GM19438 (cell line): Measurements from ENCODE around the gene NR2C2.

ENCODE experiments used
- ATAC-seq: cut with Tn5 transposase; IDR thresholded peaks from one replicate; pipeline ENCODE4 v1.9.1; 2021; ENCODE audit warnings: low read depth; ENCODE audit not compliant: unreplicated experiment

Gene NR2C2

GRCh38 chr3:15014606-15015328, 67.4 kb downstream of the NR2C2 start:
- ATAC-seq = no peak

DNA sequence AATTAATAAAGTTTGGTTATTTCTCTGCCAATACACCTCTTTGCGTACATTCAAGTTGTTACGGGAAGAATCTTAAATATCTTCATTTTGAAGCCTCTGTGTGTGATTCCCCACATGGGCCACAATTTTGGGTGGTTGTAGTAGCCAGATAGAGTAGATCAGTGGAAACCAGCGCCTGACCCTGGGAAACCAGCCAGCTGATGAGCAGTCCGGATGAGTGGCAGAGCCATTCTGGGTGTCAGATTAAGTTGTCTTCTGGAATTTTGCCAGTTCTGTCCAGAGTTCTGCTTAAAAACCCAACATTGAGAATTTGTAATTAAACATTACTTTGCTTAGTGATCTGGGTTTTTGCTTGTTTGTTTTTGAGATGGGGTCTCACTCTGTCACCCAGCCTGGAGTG, 68.1 kb downstream of the NR2C2 start:
- no peak for ATAC-seq

DNA sequence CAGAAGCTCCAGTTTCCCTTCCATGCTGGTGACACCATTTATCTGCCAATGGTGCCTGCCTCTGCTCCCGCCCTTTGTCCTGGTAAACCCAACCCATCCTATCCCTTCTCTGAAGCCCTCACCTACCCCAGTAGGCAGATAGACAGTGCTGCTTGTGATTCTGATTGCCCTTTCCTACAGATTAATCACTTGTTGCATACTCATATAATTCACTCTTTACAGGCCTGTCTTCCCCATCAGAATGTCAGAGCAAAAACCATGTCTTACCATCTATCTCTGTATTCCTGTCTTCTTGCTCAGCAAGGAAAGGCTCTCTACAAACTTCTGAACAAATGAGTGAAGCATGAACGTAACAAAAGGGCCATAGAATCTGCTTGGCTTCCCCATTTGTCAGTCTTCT, 69.8 kb downstream of the NR2C2 start:
- no peak for ATAC-seq

DNA sequence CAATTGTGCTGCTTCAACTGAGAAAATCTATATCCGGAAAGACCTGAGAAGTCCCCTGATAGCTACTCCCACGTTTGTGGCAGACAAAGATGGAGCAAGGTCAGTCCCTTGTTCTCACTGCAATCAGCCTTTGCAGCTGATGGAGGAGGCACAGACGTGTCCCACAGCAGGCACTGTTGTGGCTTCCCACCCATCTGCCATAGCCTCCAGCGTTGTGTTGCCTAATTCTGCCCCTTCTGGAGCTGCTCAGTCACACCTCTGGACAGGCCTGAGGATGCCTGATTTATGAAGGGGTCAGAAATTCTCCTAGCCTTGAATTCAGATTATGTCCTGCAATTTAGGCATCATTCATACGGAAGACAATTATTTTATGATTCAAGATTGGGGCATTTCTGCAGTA, 75.9 kb downstream of the NR2C2 start:
- no peak for ATAC-seq

GRCh38 chr3:15023719-15024118, 76.3 kb downstream of the NR2C2 start:
- ATAC-seq = no peak

GRCh38 chr3:15029625-15030024, 82.2 kb downstream of the NR2C2 start:
- ATAC-seq = no peak

GRCh38 chr3:15032650-15033049, 85.3 kb downstream of the NR2C2 start:
- no peak for ATAC-seq

DNA sequence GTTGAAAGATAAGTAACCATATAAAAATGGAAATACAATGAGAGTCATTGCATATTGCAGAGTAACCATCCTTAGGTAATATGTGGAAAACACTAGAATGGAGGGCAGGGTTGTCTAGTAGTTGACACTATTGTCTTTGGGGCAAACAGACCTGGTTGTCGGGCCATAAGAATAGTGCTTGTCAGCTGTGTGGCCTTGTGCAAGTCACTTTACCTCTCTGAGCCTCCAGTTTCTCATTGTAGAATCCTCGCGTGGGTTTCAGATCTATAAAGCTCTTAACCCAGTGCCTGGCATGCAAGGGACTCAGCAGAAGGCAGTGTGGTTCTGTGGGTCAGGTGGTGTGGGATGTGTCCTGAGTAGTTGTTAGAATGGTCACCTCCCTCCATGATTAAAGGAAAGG, 85.7 kb downstream of the NR2C2 start:
- no peak for ATAC-seq

DNA sequence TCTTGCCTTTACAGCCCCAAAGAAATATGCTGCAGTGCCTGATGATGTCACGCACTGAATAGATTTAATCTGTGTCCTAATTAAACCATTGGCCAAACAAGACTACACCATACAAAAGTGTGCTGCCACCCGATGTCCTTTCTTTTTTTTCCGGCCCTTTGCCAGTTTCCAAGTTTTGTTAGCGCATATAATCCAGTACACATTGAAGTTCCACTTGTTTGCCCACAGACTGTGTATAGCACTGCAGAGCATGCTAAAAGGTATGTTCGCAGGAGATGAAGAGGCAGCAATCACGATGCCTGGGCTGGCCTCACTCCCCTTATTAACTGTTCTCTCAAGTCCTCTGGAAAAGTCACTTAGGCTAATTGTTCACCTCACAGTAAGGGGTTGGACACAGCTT, 90.9 kb downstream of the NR2C2 start:
- ATAC-seq = no peak

GRCh38 chr3:15040844-15041243, 93.5 kb downstream of the NR2C2 start:
- no peak for ATAC-seq

GRCh38 chr3:15041950-15042349, 94.6 kb downstream of the NR2C2 start:
- ATAC-seq = no peak

DNA sequence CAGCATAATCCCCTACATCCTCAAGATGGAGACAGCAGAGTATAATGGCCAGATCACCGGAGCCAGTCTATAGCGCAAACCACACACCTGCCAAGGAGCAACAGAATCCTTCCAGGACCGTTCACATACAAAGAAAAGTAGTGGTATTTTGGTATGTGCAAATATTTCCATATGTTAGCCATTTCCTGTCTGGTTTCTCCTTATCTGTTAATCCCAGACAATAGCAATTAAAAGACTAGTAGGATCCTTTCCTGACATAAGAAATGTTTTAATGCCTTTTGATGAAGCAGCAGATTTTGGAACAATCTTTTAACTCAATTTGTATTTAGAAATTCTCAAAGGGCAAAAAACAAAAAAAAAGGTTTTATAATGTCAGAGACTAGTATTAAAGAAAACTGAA, 95.6 kb downstream of the NR2C2 start:
- ATAC-seq = no peak

DNA sequence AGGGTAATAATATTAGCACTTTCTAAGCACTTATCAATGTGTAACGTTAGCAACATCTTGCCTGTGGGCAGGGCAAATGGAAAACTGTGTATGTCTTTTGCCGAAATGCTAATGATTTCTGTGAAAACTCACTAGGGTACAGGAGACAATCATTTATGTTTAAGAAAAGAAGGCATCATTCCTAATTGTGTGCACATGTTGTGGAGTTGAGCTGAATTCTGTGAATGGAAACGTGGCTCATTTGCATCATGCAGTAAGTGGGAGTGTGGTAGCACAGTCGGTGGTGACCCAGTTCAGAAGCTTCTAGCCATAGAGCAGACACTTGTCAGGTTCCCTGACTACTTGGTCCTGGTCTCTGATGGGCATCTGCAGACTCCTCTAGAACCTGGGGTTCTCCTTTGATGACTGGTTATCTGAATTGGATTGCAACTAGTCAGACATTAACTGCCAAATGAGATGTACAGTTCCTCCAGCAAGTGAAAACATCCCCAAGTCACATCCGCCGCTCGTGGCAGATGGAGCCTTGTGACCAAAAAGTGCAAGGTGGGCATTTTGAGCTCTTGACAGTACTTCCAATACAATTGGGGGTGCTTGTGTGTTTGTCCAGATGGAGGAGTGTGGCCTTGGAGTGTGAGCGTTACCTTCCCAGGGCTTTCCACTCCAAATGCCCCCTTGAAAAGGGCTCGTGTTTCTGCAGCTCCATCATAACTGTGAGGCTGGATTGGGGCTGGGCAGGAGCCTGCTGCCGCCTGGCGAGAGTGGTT, 96.2 kb downstream of the NR2C2 start:
- ATAC-seq = no peak

DNA sequence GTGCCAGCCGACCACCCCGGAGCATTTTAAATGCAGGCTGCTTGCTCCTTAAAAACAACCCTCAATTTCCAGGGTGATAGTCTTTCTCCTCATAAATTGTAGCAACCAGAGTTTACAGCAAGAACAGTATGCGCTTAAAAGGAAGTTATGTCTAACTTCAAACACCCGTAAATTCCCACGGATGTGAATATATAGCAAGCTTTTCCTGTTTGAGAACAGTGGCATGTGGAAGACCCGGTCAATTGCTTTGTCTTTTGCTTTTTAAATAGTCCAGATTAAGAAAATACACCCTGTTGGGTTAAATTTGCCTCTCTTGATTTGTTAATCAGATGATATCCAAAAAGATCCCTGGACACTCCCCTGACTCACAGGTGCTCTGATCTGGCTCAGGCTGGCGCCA, 96.9 kb downstream of the NR2C2 start:
- ATAC-seq = no peak

DNA sequence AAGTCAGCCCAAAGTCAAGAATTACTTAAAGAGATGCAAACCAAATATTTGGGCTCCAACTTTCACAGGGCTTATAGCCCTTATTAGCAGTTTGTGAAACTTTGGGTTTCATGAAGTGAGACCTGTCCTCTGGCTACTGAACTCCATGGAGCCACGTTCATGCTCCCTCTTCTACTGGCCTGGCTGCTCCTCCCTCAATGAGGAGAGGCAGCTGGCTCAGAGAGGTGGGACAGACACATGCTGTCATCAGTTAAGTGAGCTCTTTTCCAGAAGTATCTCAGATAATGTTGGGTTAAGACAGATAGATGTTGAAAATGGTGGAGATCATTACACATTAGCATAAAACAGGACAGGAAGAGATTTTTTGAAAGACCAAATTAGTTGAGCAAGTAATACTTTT, 98.3 kb downstream of the NR2C2 start:
- ATAC-seq = no peak

- no peak for ATAC-seq
Observed at GRCh38 chr3:15049584-15049983, 102.2 kb downstream of the NR2C2 start.

GRCh38 chr3:15050405-15051092, 103.2 kb downstream of the NR2C2 start:
- ATAC-seq = peak; percentile 80

GRCh38 chr3:15051531-15051930, 104.1 kb downstream of the NR2C2 start:
- peak; percentile 61 for ATAC-seq

DNA sequence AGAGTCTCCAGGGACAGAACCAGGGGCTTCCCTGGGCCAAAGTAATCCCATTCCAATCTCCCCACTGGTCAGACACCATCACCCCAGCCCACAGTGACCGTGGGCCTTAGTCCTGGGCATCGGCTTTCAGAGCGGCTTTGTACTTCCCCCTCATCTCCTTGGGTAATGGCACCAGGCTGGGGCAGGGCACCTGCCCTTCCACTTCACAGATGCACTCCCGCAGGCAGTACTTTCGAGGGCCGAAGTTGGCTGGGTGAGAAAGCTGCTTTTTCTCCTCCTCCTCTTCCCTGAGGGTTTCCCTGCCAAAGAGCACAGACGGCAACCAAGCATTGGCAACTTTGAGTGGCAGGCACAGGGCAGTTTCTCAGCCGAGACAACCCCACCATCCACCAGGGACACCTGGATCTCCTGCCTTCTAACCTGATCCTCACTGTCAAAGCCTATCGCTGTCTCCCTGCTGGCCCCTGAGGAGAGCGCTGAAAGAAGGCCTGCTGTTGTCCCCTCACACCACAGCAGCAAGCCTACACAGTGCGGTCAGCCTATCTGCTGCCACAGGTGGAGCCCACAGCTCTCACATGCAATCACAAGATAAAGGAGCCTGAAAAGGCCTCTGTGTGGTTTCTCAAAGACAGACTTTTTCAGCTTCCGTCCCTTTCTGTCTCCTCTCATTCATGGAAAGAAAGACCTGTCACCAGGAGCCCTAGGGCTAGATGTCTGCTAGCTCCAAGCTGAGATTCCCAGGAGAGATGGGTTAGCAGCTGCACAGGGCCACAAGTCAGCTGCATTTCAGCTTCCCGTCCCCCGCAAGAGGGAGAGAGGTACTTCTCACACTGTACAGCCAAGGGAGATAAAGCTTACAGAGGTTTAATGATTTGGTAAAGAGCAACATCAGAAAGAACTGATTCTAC, 105.2 kb downstream of the NR2C2 start:
- no peak for ATAC-seq

DNA sequence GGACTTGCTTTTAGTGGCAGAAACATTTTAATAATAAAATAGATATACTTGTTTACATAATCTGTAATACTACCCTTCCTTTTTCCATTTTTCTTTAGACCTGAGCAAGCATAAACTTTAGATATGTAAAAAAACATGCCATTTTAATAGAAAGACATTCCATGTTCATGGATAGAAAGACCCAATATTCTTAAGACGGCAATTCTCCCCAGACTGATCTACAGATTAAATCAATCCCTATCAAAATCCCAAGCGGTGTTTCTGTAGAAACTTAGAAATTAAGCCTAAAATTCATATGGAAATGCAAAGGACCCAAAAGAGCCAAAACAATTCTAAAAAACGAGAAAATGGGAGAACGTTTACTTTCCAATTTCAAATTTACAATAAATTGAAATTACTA, 106.2 kb downstream of the NR2C2 start:
- ATAC-seq = no peak
